ENCODE data around the gene ALG12.

Gene ALG12

GRCh38 chr22:49911881-49912625 is 6.2 kb downstream of the ALG12 start:
- no peak for DNase-seq (ENCODE audit: low read depth, low spot score)

- DNase-seq (ENCODE audit: low read depth, low spot score), result no peak
These were observed 7.7 kb downstream of the ALG12 start for GRCh38 chr22:49910229-49911155.

- DNase-seq (ENCODE audit: low read depth, low spot score), result no peak
These were observed 8.6 kb downstream of the ALG12 start for GRCh38 chr22:49909476-49910205.

- DNase-seq (ENCODE audit: low read depth, low spot score), result no peak
These were observed 10.4 kb downstream of the ALG12 start for GRCh38 chr22:49907807-49908206.

- no peak for DNase-seq (ENCODE audit: low read depth, low spot score)
These were observed 11.4 kb downstream of the ALG12 start for GRCh38 chr22:49906799-49907290.

- DNase-seq (ENCODE audit: low read depth, low spot score), result no peak
These were observed 12.0 kb downstream of the ALG12 start for GRCh38 chr22:49906071-49906798.

- DNase-seq (ENCODE audit: low read depth, low spot score), result no peak
These were observed 12.8 kb downstream of the ALG12 start for GRCh38 chr22:49905465-49905864.

GRCh38 chr22:49904040-49904369 is 14.2 kb downstream of the ALG12 start:
- no peak for DNase-seq (ENCODE audit: low read depth, low spot score)

GRCh38 chr22:49903322-49904039 is 14.8 kb downstream of the ALG12 start:
- no peak for DNase-seq (ENCODE audit: low read depth, low spot score)

GRCh38 chr22:49901457-49901856 is 16.8 kb downstream of the ALG12 start:
- no peak for DNase-seq (ENCODE audit: low read depth, low spot score)

- DNase-seq (ENCODE audit: low read depth, low spot score), result no peak
These were observed 17.6 kb downstream of the ALG12 start for GRCh38 chr22:49900441-49901230.

GRCh38 chr22:49899530-49899929 is 18.7 kb downstream of the ALG12 start:
- DNase-seq (ENCODE audit: low read depth, low spot score), result no peak

- no peak for DNase-seq (ENCODE audit: low read depth, low spot score)
These were observed 21.1 kb downstream of the ALG12 start for GRCh38 chr22:49897015-49897684.

- DNase-seq (ENCODE audit: low read depth, low spot score), result no peak
These were observed 22.0 kb downstream of the ALG12 start for GRCh38 chr22:49896201-49896600.

- no peak for DNase-seq (ENCODE audit: low read depth, low spot score)
These were observed 23.8 kb downstream of the ALG12 start for GRCh38 chr22:49894322-49895054.

- no peak for DNase-seq (ENCODE audit: low read depth, low spot score)
These were observed 25.2 kb downstream of the ALG12 start for GRCh38 chr22:49893025-49893424.

- no peak for DNase-seq (ENCODE audit: low read depth, low spot score)
These were observed 25.9 kb downstream of the ALG12 start for GRCh38 chr22:49892226-49892899.

GRCh38 chr22:49889071-49889470 is 29.2 kb downstream of the ALG12 start:
- DNase-seq (ENCODE audit: low read depth, low spot score), result no peak

Measured in activated naive CD8-positive, alpha-beta T cell treated with anti-CD3 and anti-CD28 coated beads, Interleukin-2, amount 50 U/mL, for 16 hours (primary cell).